GM23248 (cell line): ENCODE measurements around the gene TEX44. TPM values are rescaled to one million over a fixed set of nuclear protein-coding genes. Genes with fewer than 3 reads are reported as not detected.
"Not testable (repeated sequence)": the region's sequence is repeated elsewhere in the genome, so short reads cannot be mapped to it uniquely, and the experiment has no call there.

Experiments used
- DNase-seq: peaks from one replicate; pipeline ENCODE4 v3.0.0-alpha.2; 2015
- H2AFZ ChIP-seq: fragments of 200-600 bp; sonication (generic); 2 replicates; pipeline ENCODE4 v1.6.1; 2016; ENCODE audit warnings: antibody characterized with exemption
- H3F3A ChIP-seq: fragments of 200-600 bp; sonication (generic); 2 replicates; pipeline ENCODE4 v1.6.1; 2016; ENCODE audit warnings: mild to moderate bottlenecking, antibody characterized with exemption, mixed run types; ENCODE audit not compliant: insufficient read depth
- H3K27ac ChIP-seq: fragments of 200-600 bp; sonication (generic); 2 replicates; pipeline ENCODE4 v1.5.1; 2016; ENCODE audit warnings: mild to moderate bottlenecking
- H3K27me3 ChIP-seq: fragments of 200-600 bp; sonication (generic); replicated peaks from 2 replicates; pipeline ENCODE4 v1.6.1; 2016; ENCODE audit warnings: mild to moderate bottlenecking; ENCODE audit not compliant: insufficient read depth
- H3K36me3 ChIP-seq: fragments of 200-600 bp; sonication (generic); 2 replicates; pipeline ENCODE4 v1.6.1; 2016; ENCODE audit warnings: low read depth, mild to moderate bottlenecking
- H3K4me1 ChIP-seq: fragments of 200-600 bp; sonication (generic); 2 replicates; pipeline ENCODE4 v1.6.1; 2016; ENCODE audit warnings: mild to moderate bottlenecking; ENCODE audit not compliant: insufficient read depth
- H3K4me2 ChIP-seq: fragments of 200-600 bp; sonication (generic); one replicate; pipeline ENCODE4 v1.6.1; 2016; ENCODE audit warnings: mild to moderate bottlenecking; ENCODE audit not compliant: unreplicated experiment
- H3K4me3 ChIP-seq: fragments of 200-600 bp; sonication (generic); 2 replicates; pipeline ENCODE4 v1.5.1; 2016; ENCODE audit warnings: mild to moderate bottlenecking
- H3K79me2 ChIP-seq: fragments of 200-600 bp; sonication (generic); 2 replicates; pipeline ENCODE4 v1.6.1; 2016; ENCODE audit warnings: mild to moderate bottlenecking; ENCODE audit not compliant: insufficient read depth
- H3K9ac ChIP-seq: fragments of 200-600 bp; sonication (generic); 2 replicates; pipeline ENCODE4 v1.6.1; 2016; ENCODE audit warnings: mild to moderate bottlenecking
- H3K9me2 ChIP-seq: fragments of 200-600 bp; sonication (generic); 2 replicates; pipeline ENCODE4 v1.6.1; 2016; ENCODE audit warnings: mixed run types, mild to moderate bottlenecking, moderate library complexity; ENCODE audit not compliant: insufficient read depth
- H3K9me3 ChIP-seq: fragments of 200-600 bp; sonication (generic); one replicate; pipeline ENCODE4 v1.6.1; 2017; ENCODE audit warnings: low read depth
- H4K20me1 ChIP-seq: fragments of 200-600 bp; sonication (generic); 2 replicates; pipeline ENCODE4 v1.6.0; 2016; ENCODE audit not compliant: insufficient read depth
- EZH2 ChIP-seq: fragments of 200-600 bp; sonication (generic); IDR thresholded peaks from 2 replicates; pipeline ENCODE4 v1.6.1; 2018; ENCODE audit warnings: antibody characterized with exemption, mild to moderate bottlenecking; ENCODE audit not compliant: insufficient read depth, poor library complexity, severe bottlenecking
- EZH2phosphoT487 ChIP-seq: fragments of 200-600 bp; sonication (generic); IDR thresholded peaks from 2 replicates; pipeline ENCODE4 v1.6.1; 2018; ENCODE audit warnings: antibody characterized with exemption, moderate library complexity, mild to moderate bottlenecking, low read depth; ENCODE audit not compliant: insufficient read depth
- WGBS, 2 experiments: methylation state at CpG; one replicate each; pipeline ENCODE4 v1.1.6; 2015 to 2017; ENCODE audit warnings: low lambda C conversion rate in 2 of 2, low coverage in 1 of 2; ENCODE audit errors: missing lambda C conversion rate in 2 of 2; 5-methylcytosine and 5-hydroxymethylcytosine counted together
- in situ Hi-C: fragments of 300-500 bp; cut with MboI; formaldehyde crosslinking; loops from 2 replicates; pipeline ENCODE4 v1.15.0; 2020
- polyA plus RNA-seq: library from polyadenylated mRNA; unstranded; fragments of >200 nt; fragmentation: Nextera tagmentation; extraction: Ambion mirVana; gene quantifications from 2 replicates; pipeline ENCODE4 v1.2.1, GENCODE V29; 2016
- total RNA-seq: library from RNA; depleted of rRNA; stranded (reverse); fragments of >200 nt; shearing (Covaris generic); gene quantifications from 2 replicates; pipeline ENCODE4 v1.2.3, GENCODE V29; 2014

TEX44 gene
- total and polyA plus RNA-seq, 2 experiments from 2014 or later = not detected

DNA sequence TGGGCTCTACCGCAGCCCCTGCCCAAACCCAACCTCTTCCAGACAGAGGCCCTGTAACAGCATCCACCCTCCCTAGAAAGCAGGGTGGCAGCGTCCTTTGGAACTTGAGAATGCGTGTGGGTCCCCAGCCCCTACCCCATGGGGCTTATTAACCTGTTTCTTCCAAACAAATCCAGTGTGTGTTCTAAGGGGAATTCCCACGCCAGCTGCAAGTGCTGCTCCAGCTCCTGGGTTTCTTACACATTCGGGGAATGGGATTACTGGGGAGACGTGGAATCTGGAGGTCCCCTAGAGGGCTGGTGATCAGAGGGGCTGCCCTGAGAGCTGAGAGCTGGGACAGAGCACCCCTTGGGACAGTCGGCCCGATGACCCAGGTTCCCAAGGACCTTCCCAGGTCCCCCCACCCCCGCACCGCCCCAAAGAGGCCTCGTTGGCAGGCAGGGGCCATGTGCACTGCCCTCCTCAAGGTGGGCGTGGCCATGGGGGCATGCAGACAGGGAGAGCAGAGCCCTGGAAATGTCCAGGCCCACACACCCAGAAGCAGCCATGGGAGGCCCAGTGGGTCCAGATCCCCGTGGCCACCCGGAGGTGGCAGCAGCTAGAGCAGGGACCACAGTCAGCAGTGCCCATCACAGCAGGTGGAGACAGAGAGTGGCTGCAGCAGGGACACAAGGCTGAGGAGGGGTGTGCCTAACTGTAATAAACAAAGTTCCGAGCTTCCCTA, 18.8 kb upstream of the TEX44 start:
- no peak overlapping the region for H3K4me2 ChIP-seq
- no peaks in the 10 kb centered on the region for H3K4me1 ChIP-seq
- no peak overlapping the region for H3K9ac ChIP-seq
- H3K9me2 ChIP-seq = no peaks in the 10 kb centered on the region
- H3K27ac ChIP-seq = no peak overlapping the region
- TF ChIP-seq EZH2 = no peak
- no peak for TF ChIP-seq EZH2phosphoT487
- WGBS, 2 experiments = 59 to 67% methylated on average over 12 to 15 of the region's 15 CpGs
- no peaks in the 10 kb centered on the region for H3K79me2 ChIP-seq
- H2AFZ ChIP-seq = no peak overlapping the region
- H3K36me3 ChIP-seq = no peaks in the 10 kb centered on the region
- H3K9me3 ChIP-seq = no peaks in the 10 kb centered on the region
- H3K27me3 ChIP-seq = no peaks in the 10 kb centered on the region
- H4K20me1 ChIP-seq = no peaks in the 10 kb centered on the region
- in situ Hi-C loops = no loop called here
- no peak overlapping the region for H3K4me3 ChIP-seq
- no peaks in the 10 kb centered on the region for H3F3A ChIP-seq
- DNase-seq = no peak

GRCh38 chr2:231575612-231576256, 16.9 kb upstream of the TEX44 start:
- TF ChIP-seq EZH2 = no peak
- no peak for TF ChIP-seq EZH2phosphoT487
- no peak overlapping the region for H3K27ac ChIP-seq
- no peaks in the 10 kb centered on the region for H3K9me2 ChIP-seq
- H3K4me1 ChIP-seq = no peaks in the 10 kb centered on the region
- no peak for DNase-seq
- H3F3A ChIP-seq = no peaks in the 10 kb centered on the region
- no peak overlapping the region for H3K4me2 ChIP-seq
- H3K27me3 ChIP-seq = no peaks in the 10 kb centered on the region
- no peak overlapping the region for H3K9ac ChIP-seq
- no peaks in the 10 kb centered on the region for H3K79me2 ChIP-seq
- no peaks in the 10 kb centered on the region for H4K20me1 ChIP-seq
- H3K4me3 ChIP-seq = no peak overlapping the region
- H3K36me3 ChIP-seq = no peaks in the 10 kb centered on the region
- in situ Hi-C loops = no loop called here
- WGBS, 2 experiments = 83 to 89% methylated on average over 10 of the region's 10 CpGs
- no peaks in the 10 kb centered on the region for H3K9me3 ChIP-seq
- H2AFZ ChIP-seq = no peak overlapping the region

DNA sequence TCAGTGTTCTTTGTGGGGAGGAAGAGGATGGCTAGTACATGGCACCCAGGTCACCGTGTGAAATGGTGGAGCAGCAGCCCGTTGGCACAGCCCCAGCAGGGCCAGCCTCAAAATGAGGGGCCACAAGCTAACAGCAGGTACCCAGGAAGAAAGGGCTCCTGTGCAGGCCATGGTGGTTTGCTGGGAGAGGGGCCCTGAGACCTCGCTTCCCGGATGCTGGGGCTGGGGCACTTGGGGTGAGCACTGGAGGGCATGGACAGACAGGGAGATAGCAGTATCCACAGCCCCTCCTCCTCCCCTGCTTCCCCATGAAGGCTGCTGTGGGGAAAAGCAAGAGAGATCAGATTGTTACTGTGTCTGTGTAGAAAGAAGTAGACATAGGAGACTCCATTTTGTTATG, 16.2 kb upstream of the TEX44 start:
- no peaks in the 10 kb centered on the region for H3K79me2 ChIP-seq
- no peaks in the 10 kb centered on the region for H4K20me1 ChIP-seq
- TF ChIP-seq EZH2 = no peak
- TF ChIP-seq EZH2phosphoT487 = no peak
- H3K4me2 ChIP-seq = no peak overlapping the region
- H3K9ac ChIP-seq = no peak overlapping the region
- H3K27me3 ChIP-seq = no peaks in the 10 kb centered on the region
- no peak overlapping the region for H3K4me3 ChIP-seq
- no peaks in the 10 kb centered on the region for H3K9me3 ChIP-seq
- H3K9me2 ChIP-seq = no peaks in the 10 kb centered on the region
- WGBS, 2 experiments = 44 to 56% methylated on average over 4 of the region's 4 CpGs
- in situ Hi-C loops = no loop called here
- no peaks in the 10 kb centered on the region for H3K36me3 ChIP-seq
- H3F3A ChIP-seq = no peaks in the 10 kb centered on the region
- DNase-seq = no peak
- H2AFZ ChIP-seq = no peak overlapping the region
- no peaks in the 10 kb centered on the region for H3K4me1 ChIP-seq
- H3K27ac ChIP-seq = no peak overlapping the region

GRCh38 chr2:231578655-231579054, 14.0 kb upstream of the TEX44 start:
- H3K79me2 ChIP-seq, H3K4me2 ChIP-seq, H3K9me2 ChIP-seq, H3K4me1 ChIP-seq, H3K9me3 ChIP-seq, H2AFZ ChIP-seq, H3K9ac ChIP-seq, H3K27me3 ChIP-seq, DNase-seq, H3K4me3 ChIP-seq, H4K20me1 ChIP-seq, in situ Hi-C loops, H3K27ac ChIP-seq, H3K36me3 ChIP-seq, H3F3A ChIP-seq: not testable (repeated sequence)
- WGBS, 2 experiments = 48 to 56% methylated on average over 2 of the region's 2 CpGs
